ENCODE results near the gene NAV1.
"Not testable (repeated sequence)": the region's sequence is repeated elsewhere in the genome, so short reads cannot be mapped to it uniquely, and the experiment has no call there.

The NAV1 gene, protein sequence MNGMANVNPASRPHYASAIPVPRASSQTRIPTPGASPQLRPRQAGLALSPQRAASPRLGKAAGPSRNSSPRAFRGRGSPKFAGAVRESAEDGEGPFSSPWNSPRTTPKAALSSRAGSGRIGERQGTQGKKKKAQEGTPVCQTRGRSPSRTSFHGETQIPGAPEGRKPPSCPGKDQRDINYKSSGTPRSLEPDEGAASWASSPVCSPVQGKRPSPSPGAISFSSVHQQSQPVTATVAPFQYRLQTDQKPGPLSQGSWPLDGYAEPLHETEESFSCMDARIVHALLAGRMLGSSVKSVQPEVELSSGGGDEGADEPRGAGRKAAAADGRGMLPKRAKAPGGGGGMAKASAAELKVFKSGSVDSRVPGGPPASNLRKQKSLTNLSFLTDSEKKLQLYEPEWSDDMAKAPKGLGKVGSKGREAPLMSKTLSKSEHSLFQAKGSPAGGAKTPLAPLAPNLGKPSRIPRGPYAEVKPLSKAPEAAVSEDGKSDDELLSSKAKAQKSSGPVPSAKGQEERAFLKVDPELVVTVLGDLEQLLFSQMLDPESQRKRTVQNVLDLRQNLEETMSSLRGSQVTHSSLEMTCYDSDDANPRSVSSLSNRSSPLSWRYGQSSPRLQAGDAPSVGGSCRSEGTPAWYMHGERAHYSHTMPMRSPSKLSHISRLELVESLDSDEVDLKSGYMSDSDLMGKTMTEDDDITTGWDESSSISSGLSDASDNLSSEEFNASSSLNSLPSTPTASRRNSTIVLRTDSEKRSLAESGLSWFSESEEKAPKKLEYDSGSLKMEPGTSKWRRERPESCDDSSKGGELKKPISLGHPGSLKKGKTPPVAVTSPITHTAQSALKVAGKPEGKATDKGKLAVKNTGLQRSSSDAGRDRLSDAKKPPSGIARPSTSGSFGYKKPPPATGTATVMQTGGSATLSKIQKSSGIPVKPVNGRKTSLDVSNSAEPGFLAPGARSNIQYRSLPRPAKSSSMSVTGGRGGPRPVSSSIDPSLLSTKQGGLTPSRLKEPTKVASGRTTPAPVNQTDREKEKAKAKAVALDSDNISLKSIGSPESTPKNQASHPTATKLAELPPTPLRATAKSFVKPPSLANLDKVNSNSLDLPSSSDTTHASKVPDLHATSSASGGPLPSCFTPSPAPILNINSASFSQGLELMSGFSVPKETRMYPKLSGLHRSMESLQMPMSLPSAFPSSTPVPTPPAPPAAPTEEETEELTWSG (N-terminal part only)

DNA sequence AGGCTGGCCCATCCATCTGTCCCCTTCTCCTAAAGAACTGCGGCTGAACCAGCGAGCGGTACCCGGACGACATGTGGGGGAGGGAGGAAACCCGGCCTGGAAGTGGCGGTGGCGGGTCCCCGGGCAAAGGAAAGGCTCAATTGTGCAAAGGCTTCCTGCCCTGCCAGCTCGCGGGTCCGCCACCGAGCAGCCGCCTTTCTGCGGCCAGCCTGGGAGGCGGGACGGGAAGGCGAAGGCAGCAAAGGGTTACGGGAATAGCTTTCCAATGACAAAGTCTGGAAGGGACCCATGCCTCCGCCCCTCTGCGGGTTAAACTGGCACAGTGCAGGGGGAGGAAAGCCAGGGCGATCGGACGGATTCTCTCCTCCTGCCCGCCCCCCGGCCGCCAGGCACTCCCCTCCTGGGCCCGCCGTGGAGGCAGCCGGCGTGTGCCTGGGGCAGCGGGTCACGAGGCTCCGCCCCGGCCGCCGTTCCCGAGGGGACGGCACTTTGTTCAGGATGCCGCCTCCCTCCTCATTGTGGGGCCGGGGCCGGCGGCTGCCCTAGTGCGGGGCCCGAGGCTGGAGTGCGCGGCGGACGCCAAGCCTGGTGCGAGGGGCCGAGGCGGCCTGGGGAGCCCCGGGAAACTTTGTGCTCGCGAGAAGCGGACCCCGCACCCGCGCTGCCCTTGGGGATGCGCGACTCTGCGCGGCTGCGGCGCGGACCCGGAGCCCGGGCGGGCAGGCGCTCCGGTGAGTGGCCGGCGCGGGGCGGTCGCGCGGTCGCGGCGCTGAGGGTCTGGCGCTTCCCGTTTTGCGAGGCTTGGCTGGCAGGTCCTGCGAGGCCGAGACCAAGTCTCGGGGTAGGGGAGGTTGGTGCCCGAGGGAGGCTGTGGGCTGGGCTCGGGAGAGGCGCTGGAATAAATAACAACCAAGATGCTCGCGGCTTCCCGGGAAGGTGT lies at the start of gene NAV1:
Gene NAV1, plus strand, starts transcription at position 516 of the 940 bp plus-strand sequence. CDS start 83,758 bp downstream, outside the sequence.
- DNase-seq, result peak; percentile 42

DNA sequence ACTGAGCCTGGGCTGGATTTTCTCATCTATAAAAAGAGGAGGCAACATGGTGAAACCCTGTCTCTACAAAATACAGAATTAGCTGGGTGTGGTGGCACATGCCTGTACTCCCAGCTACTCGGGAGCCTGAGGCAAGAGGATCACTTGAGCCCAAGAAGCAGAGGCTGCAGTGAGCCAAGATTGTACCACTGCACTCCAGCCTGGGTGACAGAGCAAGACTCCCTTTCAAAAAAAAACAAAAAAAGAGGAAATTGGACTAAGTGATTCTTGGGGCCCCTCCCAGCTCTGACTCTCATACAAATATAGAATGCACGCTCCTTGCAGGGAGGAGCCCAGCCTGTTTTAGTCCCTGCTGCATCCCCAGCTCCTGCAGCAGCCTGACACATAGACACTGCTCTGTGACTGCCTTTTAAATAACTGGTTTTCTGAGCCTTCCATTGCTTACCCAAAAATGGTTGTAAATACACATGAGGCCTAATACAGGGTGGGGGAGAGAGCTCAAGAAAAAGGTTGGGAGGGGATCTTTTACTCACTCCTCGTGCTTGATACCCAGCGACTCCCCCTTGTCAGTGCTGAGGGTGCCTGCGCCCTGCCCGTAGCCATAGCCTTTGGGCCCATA lies 49.2 kb upstream of the NAV1 start:
- no peak for DNase-seq

DNA sequence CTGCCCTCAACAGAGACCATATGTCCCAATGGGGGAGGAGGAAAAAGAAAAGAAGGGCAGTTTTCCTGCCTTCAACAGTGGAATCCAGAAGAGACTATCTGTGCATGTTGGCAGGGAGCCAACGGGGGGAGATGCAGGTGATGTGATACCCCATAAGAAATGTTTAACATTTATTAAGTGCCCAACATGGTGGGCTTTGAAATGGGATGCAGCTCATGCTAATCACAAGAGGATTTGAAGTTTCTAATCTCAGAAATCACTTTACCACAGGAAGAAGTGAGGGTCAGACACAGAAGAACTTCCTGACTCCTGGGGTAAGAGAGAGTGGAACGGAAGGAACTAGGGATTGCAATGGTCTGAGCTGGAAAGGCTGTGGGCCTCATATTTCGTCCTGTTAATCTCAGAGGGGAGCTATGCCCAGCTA lies 48.2 kb upstream of the NAV1 start:
- DNase-seq, result no peak

DNA sequence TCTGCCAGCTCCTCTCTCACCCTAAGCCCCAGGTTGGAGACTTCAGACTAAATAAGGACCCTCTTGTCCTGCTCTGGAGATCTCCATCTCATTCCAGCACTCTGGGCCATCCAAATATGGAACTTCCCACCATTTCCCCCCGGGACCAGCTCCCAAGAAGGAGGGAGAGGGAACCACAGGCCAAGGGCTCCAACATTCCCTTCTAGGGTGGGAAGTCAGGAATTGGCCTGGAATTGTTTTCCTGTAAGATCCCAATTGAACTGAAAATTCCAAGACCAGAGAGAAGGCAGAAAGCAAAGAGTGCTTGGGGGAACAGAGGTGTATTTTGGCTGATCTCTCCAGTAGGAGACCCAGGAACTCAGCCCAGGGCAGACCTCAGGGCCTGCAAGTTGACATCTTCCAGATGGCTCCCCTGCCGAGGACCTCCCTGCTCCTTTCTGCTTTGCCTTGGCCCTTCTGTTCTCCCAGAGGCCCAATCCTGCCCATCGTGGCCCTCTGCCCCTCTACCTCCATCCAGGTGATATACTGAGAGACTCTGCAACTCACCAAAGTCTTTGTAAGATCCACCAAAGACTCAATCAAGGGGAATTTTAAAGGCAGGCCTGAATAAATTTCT lies 46.9 kb upstream of the NAV1 start:
- DNase-seq, result no peak

DNA sequence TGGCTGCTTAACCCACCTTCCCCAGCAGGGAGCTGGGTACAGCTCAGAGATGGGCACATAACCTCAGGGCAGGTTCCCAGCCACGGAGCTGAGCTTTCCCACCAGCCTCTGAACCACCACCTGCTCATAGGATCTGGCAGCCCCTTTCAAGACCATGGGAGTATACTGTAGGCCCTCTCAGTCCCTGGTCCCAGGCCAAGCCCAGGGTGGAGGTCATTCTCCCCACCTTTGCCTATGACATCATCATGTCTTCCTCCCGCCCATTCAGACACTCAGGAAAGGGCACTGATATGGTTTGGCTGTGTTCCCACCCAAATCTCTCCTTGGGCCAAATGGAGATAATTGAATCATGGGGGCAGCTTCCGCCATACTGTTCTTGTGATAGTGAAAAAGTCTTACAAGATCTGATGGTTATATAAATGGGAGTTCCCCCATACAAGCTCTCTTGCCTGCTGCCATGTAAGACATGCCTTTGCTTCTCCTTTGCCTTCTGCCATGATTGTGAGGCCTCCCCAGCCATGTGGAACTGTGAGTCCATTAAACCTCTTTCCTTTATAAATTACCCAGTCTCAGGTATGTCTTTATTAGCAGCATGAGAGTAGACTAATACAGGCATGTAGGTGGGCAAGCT lies 45.8 kb upstream of the NAV1 start:
- not testable (repeated sequence) for DNase-seq

DNA sequence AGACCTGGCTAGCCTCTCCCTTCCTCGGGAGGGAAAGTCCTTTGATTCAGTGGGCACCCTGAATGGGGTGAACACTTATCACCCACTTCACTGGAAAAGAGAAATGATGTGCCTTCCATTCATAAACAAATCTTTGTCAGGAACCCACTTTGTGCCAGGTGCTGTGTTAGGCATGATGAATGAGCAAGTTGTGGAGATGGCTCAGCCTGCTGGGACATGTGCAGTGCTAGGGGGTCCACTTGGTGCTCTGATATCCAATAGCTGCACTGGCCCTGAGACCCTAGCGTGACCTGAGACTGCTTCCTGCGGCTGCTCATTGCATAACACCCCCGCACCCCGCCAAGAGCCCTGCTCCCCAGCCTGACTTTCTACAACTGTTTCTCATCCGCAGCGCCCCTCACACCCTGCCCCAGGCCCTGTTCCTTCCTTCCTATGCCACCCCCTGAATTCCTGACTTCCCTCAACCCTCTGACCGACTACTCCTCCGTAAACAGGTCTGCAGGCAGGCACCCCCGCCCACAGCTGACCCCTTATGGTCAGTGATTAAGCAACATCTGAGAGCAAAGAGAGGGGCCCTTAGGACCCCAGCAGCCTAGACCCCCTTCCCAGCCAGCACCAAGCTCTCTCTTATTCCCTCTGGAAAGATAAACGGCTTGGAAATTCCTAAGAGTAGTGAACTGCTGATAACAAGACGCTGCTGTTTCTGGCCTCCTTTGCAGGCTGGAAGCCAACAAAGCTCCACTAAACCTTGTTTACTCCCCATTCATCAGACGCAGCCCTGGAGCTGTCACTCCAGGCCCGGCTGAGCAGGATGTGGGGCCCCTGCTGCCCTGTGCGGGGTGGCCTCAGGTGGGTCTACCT lies 44.9 kb upstream of the NAV1 start:
- no peak for DNase-seq

DNA sequence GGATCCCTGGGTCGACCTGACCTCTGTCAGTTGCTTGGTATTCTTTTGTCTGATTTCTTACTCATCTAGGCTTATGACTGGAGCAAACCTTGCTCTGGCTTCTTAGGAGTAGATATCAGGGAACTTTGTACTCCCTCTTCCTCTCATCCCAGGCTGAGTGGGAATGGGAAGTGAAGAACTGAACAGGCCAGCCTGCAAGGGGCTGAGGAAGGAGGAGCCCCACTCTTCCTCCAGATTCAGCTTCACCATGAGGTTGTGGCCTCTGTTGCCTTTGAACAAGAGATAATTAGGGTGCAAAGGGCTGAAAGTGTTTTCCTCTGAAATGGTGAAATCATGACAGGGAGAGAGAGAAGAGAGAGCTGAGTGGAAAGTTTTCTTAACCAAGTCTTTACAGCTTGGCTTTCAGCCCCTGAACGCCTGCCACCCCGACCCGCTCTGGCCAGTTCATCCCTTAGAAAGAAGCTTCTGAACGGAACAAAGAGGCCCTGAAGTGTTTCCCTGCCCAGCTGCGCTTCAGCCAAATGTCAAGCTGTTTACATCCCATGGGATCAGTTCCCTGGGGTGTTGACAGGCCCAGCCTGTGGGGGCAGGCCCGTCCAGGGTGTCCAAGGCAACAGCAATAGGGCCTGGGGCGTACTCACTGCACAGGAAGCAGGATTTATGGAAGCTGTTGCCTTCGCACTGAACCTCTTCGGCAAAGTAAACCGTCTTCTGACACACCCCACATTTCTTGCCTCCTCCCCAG lies 43.2 kb upstream of the NAV1 start:
- DNase-seq, result no peak

DNA sequence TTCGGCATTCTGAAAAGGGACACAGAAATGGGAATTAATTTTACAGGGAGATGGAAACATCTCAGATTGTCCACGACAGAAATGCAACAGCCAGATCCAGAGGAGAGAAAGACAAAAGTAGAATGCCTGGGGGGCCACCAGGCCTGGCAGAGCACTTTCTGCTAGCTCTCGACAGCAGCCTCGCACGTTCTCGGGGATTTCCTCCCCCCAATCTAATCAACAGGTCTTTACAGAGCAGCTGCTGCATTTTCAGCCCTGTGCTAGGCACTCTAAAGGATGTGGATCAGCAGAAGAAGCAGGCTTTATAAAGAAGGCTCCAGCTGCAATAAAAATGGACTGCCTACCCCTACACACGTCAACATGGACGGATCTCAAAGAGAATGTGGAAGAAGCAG lies 42.6 kb upstream of the NAV1 start:
- no peak for DNase-seq

DNA sequence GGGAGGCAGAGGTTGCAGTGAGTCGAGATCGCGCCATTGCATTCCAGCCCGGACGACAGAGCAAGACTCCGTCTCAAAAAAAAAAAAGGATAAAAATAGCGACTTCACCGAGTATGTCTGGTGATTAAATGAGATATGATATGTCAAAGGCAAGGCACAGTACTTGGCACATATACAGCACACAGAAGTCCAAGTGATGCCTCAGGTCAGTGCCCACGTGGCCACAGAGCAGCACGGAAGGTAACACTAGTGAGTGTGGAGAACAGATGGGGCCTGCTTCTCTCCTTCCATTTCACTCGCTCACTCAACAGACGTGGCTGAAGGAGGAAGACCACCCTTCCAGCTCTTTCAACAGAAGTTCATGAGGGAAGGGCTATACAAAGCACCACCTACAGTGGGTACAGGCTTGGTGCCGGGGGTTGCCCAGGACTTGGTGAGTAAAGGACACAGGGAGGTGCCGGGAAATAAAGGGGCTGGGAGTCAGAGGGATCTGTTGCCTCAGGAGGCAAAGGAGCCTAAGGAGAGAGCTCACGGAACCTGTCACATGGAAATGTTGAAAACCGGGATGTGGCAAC lies 40.9 kb upstream of the NAV1 start:
- DNase-seq, result no peak

DNA sequence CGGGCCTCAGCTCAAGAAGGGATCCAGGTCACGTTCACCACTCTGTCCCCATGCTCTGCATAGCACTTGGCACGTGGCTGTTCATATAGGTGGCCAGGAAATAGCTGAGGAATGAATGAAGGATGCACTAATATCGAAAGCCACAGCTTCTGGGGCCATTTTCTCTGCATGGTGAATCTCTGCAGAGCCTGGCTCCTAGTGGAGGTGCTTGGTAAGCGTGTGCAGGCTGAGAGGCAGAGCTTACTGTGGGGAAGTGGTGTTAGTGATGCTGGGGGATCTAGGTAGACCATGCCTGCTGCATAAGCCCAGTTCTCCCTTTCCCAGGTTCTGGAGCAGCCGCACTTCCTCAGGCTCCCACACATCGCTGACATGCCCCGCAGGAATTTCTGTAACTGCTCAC lies 40.3 kb upstream of the NAV1 start:
- DNase-seq, result no peak

DNA sequence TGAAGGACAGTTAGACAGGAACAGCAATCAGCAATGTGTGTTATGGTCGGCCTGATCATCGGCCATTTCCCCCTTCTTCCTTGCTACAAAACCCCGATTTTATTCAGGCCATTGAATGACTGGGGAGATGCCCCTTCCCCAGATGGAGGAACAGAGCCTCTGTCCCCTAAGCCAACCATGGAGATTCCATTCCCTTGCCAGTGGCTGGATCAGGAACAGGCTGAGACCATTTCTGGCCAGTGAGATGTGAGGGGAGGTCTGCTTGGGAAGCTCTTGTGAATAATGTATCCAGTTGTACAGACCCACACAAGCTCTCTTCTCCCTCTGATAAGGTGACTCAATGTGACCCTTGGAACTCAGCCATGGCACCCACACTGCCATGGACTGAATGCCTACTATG lies 39.7 kb upstream of the NAV1 start:
- no peak for DNase-seq

DNA sequence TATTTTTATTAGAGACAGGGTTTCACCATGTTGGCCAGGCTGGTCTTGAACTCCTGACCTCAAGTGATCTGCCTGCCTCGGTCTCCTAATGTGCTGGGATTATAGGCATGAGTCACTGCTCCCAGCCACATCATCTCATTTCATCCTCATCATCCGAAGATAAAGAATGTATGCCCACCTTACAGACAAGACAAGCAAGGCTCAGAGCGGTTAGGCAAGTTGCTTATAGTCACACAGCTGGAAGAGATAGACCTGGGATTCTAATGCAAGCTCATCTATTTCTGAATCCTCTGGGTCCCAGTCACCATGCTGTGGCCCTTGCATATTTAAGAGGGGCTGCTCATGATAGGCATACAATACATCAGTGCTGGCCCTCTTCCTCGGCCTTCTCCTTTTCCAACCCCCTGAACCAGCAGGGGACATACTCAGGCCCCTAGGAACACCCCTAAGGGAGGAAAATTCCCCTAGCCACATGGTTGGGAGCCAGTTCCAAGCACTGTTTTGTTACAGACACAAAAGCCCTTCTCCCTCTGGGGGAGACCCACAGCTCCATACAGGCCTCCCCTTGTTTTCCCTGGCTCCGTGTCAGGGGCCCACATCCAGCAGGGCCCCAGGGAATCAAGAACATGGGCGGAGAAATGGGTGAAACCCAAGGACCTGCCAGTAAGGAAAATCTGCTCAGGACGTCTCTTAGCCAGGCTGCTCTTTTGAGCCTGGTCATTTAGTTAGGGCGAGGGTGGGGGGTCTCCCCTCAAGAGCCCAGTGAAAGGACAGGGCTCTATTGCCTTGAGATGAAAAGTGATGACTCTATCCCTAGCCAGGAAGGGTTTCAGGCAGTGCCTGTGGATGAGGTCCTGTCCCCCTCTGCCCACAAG lies 38.9 kb upstream of the NAV1 start:
- no peak for DNase-seq

DNA sequence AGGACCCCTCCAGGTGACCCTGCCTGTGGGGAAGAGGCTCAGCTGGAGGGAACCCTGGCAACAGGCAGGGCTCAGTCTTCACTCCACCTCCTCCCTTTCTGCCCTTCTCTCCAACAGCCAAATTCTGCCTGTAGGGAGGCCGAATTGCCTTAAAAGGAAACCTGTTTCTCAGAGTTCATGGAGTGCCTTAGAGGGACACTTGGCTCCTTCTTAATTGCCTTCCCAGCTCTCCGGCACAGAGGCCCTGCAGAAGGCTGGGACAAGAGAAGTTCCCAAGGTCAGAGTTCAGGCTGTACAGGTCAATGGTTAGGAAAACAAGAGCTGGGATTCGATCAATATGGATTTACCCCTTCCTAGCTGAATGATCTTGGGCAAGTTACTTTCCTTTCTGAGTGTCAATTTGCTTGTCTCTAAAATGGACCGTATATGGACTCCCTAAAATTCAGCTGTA lies 38.2 kb upstream of the NAV1 start:
- no peak for DNase-seq

DNA sequence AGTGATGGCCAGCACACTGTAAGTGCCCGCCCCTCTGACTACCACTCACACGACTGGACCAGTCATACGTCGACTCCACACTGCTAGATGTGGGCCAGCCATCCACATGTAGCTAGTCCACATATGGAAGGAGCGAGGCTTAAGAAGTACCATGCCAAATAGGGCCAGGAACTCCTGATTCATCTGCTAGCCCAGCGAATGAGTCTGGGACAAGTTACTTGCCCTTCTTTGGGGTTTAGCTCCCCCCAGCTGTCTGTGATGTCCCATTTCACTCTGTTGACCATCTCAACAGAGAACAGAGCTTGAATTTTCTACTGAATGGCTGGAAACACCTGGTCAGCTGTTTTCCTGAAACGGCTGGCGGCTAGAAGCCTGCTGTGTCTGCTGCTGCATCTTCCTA lies 37.8 kb upstream of the NAV1 start:
- DNase-seq, result no peak

DNA sequence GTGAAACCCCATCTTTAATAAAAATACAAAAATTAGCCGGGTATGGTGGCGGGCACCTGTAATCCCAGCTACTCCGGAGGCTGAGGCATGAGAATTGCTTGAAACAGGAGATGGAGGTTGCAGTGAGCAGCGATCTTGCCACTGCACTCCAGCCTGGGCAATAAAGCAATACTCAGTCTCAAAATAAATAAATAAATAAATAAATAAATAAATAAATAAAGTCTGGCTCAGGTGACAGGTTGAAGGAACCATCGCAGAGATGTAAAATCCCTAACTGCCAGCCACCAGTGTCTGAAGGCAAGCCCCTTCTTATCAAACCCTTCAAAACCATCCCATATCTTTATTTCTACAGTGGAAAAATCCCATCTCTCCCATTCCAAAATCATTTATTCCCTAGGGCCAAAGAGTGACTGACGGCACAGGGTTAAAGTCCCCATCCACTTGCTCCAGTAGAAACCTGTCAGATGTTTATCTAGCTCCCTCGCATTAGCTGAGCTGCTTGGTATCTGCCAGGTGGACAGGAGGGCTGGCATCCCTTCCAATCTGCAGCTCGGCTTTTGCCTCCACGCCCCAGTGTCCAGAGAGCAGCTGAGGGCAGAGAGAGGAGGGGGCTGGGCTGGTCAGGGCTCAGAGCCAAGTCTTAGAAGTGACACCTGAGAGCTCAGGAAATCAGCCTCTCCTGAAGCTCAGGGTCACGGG lies 37.0 kb upstream of the NAV1 start:
- no peak for DNase-seq

DNA sequence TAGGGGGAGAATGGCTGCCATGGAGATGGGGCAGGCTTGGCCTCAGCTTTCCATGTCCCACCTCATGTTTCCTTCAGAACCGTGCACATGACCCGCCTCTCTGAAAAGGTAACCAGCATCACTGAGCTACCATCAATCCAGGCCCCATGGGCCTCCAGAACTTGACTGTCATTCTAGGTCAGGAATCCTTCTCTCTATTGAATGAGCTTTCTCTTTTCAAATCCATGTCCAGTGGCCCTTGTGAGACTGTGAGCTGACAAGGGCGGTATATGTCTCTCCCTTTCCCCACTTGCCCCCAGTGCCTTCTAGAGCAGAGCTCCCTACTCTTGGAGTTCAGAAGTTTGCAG lies 36.4 kb upstream of the NAV1 start:
- no peak for DNase-seq
